GM19043 (cell line): Measurements from ENCODE around the gene IRAK2.

ENCODE experiments used
- ATAC-seq: cut with Tn5 transposase; IDR thresholded peaks from one replicate; pipeline ENCODE4 v1.9.1; 2021; ENCODE audit warnings: low read depth; ENCODE audit not compliant: unreplicated experiment

Gene IRAK2

DNA sequence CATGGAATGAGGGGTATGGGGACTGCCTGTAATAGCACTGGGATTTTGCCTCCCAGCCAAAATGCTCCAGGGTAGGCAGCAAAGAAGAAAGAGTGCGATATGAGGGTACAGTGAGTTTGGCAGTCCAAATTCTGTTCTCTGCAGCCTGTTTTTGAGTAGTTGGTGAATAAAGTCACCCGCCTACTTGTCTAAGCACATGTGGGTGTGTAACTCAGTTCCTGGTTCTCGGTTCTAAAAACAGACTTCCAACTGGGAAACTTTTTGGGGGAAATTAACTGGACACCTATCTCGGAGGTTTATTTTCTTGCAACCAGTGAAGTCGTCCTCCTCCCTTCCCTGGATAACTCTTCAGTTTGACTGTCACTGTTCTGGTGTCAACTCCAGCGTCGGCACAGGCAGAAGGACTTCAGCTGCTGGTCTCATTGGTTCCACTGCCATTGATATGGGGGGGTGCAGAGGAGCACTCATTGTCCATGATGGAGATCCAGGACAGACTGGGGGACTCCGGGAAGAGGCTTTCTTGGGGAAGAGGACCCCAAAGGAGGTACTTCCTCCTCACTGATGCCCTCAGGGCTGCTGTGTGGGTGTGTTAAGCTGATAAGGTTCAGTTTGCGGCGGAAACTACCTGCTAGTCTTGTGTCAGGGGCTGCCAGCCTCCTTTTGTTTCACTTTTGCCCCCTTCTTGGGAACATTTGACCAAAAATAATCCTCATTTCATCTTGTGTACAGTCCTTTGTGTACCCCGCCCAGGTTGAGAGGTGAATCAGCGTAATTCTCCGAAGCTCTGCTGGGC lies 114.9 kb downstream of the IRAK2 start:
- no peak for ATAC-seq

DNA sequence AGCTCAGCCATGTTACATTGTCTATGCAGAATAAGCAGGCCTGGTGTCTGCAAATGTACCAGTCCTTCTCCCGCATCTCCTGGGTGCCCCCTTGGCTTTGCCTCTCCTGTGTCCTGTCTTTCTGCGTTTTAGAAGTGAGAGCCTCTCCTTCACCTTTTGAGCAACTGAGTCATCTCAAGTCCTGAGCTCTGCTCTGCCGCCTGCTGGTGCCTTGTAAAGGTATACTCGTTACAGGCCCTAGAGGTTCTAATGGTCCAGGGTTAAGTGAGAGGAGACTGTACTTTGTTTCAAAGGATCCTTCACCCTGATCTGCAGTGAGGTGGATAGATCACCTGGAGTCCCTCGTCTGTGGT lies 115.4 kb downstream of the IRAK2 start:
- no peak for ATAC-seq

DNA sequence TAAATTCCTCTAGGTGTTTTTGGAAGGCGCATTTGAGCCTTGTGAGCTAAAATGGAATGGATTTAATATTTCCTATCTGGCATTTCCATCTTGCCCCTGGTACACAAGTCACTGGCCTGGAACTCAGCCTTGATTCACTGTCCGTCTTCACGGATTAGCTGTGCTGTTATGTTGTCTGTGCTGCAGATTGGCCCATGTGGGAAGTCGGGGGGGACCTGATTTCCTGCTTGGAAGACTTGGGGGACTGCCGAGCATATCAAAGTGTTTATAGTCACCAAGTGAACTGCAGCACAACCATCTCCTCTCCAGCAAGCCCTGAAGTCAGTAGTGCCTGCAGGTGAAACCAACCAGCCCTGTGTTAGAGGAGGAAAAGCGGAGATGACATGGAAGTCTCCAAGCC lies 115.9 kb downstream of the IRAK2 start:
- ATAC-seq = no peak

DNA sequence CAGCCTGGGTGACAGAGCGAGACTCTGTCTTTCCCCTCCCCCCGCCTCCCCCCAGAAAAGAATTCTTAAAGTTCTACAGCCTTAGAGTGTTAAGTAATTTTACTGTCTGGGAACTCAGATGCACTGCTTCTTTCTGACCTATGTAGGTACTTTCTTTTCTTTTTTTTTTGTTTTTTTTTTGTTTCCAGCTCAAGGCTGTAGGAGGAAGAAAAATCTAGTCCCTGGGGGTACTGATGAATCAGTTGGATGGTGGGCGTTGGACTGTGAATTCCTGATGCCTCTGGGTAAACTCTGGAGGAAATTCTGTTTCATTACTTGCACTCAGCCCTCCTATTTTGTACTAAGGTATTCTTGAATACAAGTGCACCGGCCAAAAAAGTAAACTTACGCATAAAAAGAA lies 117.2 kb downstream of the IRAK2 start:
- ATAC-seq = no peak

DNA sequence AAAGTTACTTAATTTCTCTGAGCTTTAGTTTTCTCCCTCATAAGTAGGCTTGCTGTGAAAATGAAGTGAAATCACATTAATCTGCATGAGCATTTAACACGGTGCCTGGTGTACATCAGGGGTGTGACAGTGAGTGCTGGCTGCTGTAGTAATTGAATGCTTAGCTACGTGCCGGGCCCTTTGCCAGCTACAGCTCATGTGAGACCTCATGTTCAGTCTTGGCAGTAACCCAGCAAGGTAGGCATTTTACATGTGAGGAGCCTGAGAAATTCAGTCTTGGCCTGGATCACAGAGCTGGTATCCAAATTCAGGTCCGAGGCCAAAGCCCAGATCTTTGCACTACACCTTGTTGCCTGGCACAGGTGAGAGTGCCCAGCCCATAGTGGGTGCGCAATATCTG lies 118.9 kb downstream of the IRAK2 start:
- ATAC-seq = no peak

DNA sequence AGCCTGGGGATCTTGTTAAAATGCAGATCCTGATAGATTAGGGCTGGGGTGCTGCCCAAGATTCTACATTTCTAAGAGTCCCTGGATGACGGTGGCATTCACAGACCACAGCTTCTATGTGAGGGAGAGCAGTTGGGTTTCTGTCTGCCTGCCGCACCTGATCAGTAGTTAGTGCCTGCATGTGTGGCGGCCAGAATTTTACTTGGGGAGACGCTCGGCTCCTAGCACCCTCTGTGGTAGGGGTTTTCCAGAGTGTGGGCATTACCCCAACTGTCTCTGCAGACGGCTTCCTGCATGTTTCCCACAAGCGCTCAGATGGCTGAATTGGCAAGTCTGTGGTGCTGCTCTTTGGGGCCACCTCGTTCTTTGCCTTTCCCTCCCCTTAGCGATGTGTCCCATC lies 119.8 kb downstream of the IRAK2 start:
- no peak for ATAC-seq

DNA sequence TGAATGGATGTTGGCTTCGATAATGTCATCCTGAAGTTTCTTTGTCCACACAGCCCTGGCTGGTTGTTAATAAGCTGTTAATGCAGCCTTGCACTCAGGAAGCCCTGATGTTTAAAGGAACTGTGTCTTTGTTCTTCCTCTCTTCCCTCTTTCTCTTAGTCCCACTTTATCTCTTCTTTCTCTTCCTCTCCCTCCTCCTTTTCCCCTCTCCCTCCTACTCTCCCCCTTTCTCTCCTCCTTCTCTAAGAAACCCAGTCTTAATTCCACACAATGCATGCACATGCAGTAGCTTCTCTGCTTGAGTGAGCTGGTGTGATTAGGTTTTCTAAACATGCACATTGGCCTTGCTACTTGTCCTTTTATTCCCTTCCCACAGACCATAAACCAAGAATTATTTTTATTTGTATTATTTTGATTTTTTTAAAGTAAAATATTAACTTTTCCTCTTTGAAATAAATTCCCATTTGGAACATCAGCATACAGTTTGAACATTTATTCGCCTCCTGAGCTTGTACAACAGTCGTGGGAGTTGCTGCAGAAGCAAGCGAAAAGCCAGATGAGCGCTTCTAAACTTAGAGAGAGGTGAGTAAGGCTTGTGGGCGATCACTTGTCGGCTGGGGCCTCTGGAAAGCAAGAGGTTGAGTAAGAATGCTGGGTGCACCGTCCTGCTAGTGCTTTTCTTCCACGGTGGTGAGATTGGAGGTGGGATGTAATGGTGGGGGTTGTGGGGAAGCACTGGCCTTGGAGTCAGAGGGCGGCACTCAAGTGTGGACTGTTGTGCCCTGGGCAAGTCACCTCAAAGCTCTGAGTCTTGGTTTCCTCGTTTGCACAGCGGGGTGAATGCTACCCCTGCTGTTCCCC lies 120.8 kb downstream of the IRAK2 start:
- no peak for ATAC-seq

DNA sequence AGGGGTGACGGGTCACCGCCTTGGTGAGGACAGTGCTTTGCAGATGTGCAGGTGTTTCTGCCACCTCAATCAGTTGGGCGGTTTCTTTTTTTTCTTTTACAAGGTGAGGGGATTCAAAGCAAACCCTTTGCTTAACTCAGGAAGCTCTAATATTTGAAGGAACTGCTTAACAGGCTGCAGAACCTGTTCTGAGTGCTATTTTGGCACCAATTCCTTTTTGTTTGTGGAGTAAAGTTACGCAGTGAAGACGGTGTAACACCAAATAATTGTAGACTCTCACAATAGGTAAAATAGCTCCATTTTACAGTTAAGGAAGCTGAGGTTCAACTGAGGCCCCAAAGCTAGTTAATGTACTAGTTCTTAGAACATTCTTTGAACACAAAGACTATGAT lies 121.4 kb downstream of the IRAK2 start:
- no peak for ATAC-seq

DNA sequence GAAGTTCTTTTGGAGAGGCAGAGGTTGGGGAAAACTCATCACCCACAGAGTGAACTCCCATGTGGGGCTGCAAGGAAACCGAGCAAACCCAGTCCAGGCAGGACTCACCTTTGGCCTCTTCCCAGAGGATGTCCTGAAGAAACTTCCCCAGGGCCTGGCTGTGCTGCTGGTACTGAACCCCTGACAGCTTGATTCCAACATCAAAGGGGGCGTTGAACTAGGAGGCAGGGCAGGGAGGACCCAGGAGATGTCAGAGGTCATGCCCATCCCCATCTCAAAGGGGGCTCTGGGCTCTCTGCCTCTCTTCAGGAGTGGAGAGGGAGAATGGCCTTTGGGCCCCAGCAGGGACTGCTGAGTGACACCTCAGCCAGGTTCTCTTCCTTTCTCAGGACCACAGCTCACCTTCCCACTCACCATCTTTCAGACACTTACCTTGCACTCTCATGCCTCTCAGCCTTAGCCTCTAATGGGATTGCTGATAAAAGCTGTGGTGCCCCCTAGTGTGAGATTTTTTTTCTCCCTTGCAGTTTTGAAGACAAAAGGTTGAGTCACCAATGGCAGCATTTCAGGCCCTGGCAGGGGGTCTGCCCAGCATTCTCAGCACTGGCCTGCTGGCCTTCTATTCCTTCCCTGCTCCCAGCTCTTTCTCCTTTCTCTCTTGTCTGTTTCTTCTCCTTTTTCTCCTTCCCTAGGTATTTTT lies 122.0 kb downstream of the IRAK2 start:
- no peak for ATAC-seq

DNA sequence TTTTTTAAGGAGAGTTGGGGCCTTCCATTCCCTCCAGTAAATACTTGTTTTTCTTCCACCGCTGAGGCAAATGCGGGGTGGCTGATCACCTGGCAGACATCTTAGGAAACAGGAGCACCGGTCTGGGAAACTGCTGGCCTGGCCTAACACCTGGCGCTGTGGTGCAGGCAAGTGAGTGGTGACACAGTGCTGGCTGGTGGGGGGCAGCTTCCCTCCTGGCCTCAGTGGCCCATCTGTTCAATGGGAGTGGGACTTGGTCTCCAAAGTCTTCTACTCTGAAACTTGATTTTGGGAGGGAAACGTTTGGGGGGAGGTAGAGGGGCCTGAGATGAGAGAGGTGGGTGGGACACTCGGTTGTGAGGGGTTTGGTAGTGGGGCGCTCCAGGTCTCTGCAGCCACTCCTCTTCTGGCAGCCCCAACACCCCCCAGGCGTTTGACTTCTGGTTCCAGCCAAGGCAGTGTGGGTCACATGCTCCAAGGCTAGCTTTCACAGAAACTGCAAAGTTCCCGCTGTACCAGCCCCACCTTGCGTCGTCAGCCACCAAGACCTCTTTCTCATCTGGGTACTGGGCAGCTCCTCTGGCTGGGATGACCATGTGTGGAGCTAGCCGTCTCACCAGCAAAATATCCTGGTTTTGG lies 123.3 kb downstream of the IRAK2 start:
- no peak for ATAC-seq

DNA sequence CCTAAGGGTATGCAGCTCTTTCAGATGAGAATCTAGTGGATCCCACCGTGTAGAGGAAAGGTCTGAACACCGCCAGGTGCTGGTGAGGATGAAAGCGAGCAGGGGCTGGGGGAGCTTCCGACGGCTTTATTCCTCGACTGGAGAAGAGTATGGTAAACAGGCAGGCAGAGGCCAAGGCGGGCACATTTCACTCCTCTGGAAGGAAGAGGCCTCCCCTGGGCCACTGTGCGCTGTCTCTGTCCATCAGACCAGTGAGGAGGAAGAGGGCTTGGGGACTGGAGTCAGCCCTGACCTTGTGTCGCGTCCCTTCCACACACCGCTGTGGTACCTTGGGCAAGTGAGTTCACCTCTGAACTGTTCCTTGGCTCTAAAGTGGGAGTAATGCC lies 123.8 kb downstream of the IRAK2 start:
- ATAC-seq = no peak

DNA sequence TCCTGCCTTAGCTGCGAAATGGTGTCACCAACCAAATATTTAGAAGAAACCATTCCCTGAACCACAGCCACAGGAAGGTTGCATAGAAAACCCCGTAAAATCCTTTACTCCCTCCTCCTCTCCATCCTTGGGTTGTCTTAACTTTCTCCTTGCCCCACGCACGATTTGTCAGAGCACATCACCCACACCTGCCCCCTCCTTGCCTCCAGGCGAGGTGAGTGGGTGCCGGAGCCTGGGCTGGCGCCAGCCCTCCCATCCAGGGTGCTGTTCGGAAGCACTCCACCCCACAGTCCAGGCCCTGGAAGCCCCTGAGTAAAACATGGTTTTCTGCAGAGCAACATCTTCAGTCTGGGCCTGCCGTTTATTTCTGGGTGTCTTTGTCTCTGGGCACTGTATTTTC lies 124.4 kb downstream of the IRAK2 start:
- ATAC-seq = no peak

DNA sequence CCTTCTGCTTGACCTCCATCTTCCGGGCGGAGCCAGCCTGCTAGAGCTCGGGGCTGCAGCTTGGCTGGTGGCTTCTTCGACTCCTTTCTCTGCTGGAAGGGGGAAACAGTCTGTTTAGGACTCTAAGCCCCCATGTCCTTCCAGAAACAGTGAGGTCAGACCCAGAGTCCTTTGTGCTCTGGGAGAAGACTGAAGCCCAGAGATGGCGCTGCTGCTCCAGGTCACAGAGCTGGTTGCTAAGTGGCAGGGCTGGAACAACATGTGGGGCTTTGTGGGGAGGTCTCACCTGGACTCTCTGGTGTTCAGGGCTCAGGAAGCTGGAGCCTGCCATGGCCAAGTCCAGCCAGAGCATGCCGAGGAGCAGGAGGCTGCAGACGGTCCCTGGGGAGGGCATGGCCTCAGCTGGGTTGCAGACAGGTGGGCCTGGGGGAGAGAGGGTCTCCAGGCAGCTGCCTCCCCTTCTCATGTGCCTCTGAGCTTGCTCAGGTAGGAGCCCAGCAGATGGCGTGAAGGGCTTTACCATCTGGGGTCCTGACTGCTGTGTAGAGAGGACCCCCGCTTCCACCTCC lies 125.2 kb downstream of the IRAK2 start:
- no peak for ATAC-seq

DNA sequence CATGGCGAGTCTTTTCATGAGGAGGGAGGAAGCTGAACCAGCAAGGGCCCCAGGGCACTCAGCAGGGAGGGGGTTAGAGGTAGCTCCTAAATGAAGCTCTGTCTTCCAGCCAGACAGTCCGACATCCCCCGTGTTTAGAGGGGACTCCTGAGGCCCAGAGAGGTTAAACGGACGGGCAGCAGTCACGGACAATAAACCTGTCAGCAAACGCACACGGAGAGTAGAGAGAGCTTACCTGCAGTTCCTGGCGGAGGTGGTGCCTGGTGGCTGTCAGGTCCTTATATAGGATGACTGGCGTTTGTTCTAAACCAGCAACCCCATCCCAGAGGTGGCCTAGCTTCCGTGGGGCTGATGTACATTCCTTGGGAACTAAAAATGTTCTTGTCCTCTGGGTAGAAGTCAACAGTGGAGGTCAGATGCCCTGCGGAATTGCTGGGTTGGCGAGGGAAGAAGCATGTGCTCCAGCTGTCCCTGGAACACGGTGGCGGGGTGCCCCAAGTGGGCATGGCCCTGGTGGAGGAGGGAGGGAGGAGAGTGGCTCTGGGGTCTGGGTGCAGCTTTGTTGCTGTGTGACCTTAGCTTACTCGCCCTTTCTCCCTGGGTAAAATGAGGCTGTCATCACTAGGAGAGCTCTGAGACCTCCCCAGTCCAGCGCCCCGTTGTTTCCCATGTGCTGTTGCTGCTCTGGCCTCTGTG lies 125.9 kb downstream of the IRAK2 start:
- no peak for ATAC-seq

DNA sequence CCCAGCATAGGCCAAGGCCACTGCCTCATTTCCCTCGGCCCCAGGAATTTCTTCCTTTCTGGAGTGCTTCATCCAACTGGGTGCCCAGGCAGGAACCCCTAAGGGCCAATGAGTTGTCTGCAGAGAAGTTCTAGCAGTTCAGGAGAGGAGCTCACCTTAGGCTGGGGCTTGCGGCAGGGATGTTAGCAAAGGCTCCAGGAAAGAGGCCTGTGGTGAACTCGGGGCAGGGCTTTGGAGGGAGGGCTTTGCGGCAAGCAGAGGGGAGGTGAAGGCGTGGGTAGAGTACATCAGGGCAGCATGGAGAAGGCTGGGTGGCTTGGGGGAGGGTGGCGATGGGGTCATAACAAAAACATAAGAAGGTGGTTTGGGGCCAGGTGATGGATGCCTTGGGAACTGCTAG lies 126.9 kb downstream of the IRAK2 start:
- no peak for ATAC-seq

DNA sequence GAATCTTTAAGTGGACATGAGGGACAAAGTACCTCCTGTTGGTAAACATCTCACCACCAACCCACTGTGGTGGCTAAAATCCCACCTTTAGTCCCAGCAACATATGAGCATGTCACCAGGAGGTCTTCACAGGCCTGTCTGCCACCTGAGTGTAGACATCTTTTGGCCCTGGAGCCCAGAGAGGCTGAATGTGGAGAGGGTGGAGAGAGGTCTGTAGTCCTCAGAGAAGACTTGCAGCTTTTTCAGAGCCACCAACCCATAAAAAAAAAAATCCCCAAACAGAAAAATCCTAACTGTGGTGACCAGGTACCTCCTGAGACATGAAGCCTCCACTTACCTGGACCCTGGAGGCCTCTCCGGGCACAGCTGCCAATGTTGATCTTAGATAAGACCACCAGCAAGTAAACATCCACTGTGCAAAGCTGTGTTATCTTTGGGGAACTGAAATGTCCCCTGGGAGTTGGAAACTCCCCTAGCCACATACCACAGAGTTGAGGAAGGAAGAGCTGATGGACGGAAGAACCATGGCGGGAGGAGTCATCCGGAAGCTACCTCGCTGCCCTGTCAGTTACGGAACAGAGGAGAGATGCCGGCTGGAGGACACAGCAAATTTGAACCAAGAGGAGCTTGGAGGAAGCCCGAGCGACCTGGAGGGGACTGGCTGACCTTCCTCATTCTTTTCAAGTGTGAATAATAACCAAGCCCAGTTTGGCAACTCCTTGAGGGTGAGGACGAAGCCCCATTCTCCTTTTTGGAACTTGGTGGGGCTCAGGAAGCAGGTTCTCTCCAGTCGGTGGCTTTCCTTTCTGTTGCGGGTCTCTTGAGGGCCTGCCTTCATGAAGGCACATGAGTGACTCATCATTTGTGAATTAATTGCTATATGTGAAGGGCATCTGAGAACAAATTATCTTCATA lies 128.0 kb downstream of the IRAK2 start, which contains the start of gene GHRL:
Gene GHRL (minus strand): TSS at position 443 of the 915 bp plus-strand sequence. CDS start 2,767 bp downstream, outside the sequence.
- ATAC-seq = peak; percentile 83
